SU-DHL-6 (cell line): ENCODE measurements around the gene CERS6.

Experiments used
- H2AFZ ChIP-seq: fragments of 200-600 bp; sonication (generic); 2 replicates; pipeline ENCODE4 v1.6.1; 2014; ENCODE audit warnings: low read depth, mild to moderate bottlenecking, moderate library complexity, mixed read lengths, antibody characterized with exemption, low read length; ENCODE audit not compliant: severe bottlenecking
- H3F3A ChIP-seq: fragments of 200-600 bp; shearing (Covaris generic); 2 replicates; pipeline ENCODE4 v1.6.0; 2016; ENCODE audit warnings: antibody characterized with exemption, mild to moderate bottlenecking; ENCODE audit not compliant: insufficient read depth
- H3K27ac ChIP-seq: fragments of 200-600 bp; sonication (generic); 2 replicates; pipeline ENCODE4 v1.5.1; 2016; ENCODE audit warnings: low read depth, mild to moderate bottlenecking, low read length, moderate library complexity, mixed read lengths
- H3K27me3 ChIP-seq: fragments of 200-600 bp; sonication (generic), shearing (Covaris generic); 2 replicates; pipeline ENCODE4 v1.6.0; 2014; ENCODE audit warnings: mild to moderate bottlenecking, low read length
- H3K36me3 ChIP-seq: fragments of 200-600 bp; sonication (generic); 2 replicates; pipeline ENCODE4 v1.6.1; 2014; ENCODE audit warnings: mild to moderate bottlenecking, low read length, mixed read lengths
- H3K4me2 ChIP-seq: fragments of 300-600, 200-600 bp; shearing (Covaris generic), sonication (generic); 2 replicates; pipeline ENCODE4 v1.6.0; 2014; ENCODE audit warnings: low read length, low read depth, mild to moderate bottlenecking; ENCODE audit not compliant: poor library complexity, severe bottlenecking
- H3K4me3 ChIP-seq: fragments of 200-600 bp; sonication (generic); 2 replicates; pipeline ENCODE4 v1.5.1; 2014; ENCODE audit warnings: antibody characterized with exemption, low read length, mild to moderate bottlenecking, mixed read lengths; ENCODE audit not compliant: insufficient read depth, poor library complexity, severe bottlenecking
- H3K79me2 ChIP-seq: fragments of 200-600 bp; sonication (generic); 2 replicates; pipeline ENCODE4 v1.6.1; 2014; ENCODE audit warnings: mild to moderate bottlenecking, low read length, moderate library complexity; ENCODE audit not compliant: insufficient read depth
- H3K9ac ChIP-seq: fragments of 200-600 bp; sonication (generic); 2 replicates; pipeline ENCODE4 v1.7.0; 2014; ENCODE audit warnings: mild to moderate bottlenecking, low read length
- H3K9me2 ChIP-seq: fragments of 200-600 bp; sonication (generic); replicated peaks from 2 replicates; pipeline ENCODE4 v1.6.1; 2014; ENCODE audit warnings: low read length; ENCODE audit not compliant: insufficient read depth
- H3K9me3 ChIP-seq: fragments of 200-600 bp; sonication (generic); 2 replicates; pipeline ENCODE4 v1.6.1; 2014; ENCODE audit warnings: low read length, mixed read lengths; ENCODE audit not compliant: insufficient read depth
- H4K20me1 ChIP-seq: fragments of 200-600 bp; sonication (generic); 2 replicates; pipeline ENCODE4 v1.6.1; 2014; ENCODE audit warnings: low read depth, mild to moderate bottlenecking, antibody characterized with exemption, low read length, moderate library complexity, mixed read lengths
- EZH2phosphoT487 ChIP-seq: fragments of 200-600 bp; sonication (generic), shearing (Covaris generic); conservative IDR thresholded peaks from 2 replicates; pipeline ENCODE4 v1.6.1; 2018; ENCODE audit warnings: mild to moderate bottlenecking, antibody characterized with exemption, low read length, moderate library complexity, mixed read lengths
- TF ChIP-seq, protein P1 (sequence below): fragments of 200-600 bp; sonication (generic); IDR thresholded peaks from one replicate; pipeline ENCODE4 v1.5.1; 2017; ENCODE audit warnings: antibody characterized with exemption, mild to moderate bottlenecking, low read length, moderate library complexity; ENCODE audit not compliant: insufficient read depth, poor library complexity, severe bottlenecking

Gene CERS6

DNA sequence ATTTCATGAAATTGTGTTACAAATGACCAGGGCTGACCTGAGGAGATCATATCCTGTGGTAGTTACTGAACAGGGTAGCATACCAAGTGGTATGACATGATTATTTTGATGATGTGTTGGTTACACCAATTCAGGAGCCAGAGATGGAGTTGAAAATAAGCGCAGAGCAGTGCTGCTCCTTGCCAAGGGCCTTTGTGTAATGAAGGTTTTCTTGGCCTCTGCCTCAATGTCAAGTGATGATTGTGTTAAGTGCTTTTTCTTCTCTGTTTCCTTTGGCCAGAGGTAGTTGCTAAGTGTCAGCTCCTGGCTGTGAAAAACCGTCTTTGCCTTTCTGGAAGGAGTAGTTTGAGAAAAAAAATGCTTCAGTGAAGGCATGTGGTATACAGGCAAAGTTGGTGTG lies 131.2 kb downstream of the CERS6 start:
- H3K4me2 ChIP-seq = no peak overlapping the region
- H3K36me3 ChIP-seq = no peaks in the 10 kb centered on the region
- no peak overlapping the region for H3K4me3 ChIP-seq
- H4K20me1 ChIP-seq = no peaks in the 10 kb centered on the region
- H3K9me3 ChIP-seq = no peaks in the 10 kb centered on the region
- TF ChIP-seq, protein P1, sequence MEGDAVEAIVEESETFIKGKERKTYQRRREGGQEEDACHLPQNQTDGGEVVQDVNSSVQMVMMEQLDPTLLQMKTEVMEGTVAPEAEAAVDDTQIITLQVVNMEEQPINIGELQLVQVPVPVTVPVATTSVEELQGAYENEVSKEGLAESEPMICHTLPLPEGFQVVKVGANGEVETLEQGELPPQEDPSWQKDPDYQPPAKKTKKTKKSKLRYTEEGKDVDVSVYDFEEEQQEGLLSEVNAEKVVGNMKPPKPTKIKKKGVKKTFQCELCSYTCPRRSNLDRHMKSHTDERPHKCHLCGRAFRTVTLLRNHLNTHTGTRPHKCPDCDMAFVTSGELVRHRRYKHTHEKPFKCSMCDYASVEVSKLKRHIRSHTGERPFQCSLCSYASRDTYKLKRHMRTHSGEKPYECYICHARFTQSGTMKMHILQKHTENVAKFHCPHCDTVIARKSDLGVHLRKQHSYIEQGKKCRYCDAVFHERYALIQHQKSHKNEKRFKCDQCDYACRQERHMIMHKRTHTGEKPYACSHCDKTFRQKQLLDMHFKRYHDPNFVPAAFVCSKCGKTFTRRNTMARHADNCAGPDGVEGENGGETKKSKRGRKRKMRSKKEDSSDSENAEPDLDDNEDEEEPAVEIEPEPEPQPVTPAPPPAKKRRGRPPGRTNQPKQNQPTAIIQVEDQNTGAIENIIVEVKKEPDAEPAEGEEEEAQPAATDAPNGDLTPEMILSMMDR = no peak
- no peak for TF ChIP-seq EZH2phosphoT487
- H3K9ac ChIP-seq = no peak overlapping the region
- no peaks in the 10 kb centered on the region for H3F3A ChIP-seq
- H2AFZ ChIP-seq = no peak overlapping the region
- no peaks in the 10 kb centered on the region for H3K79me2 ChIP-seq
- no peaks in the 10 kb centered on the region for H3K27me3 ChIP-seq
- no peak overlapping the region for H3K27ac ChIP-seq
- no peaks in the 10 kb centered on the region for H3K9me2 ChIP-seq

- Histone ChIP-seq H3K27me3 (no peaks in the 10 kb centered on the region), H4K20me1 (no peaks in the 10 kb centered on the region), H3K79me2 (no peaks in the 10 kb centered on the region), H3K9ac (no peak overlapping the region), H3K9me2 (no peaks in the 10 kb centered on the region), H3K9me3 (no peaks in the 10 kb centered on the region), H3F3A (no peaks in the 10 kb centered on the region), H2AFZ (no peak overlapping the region), H3K36me3 (no peaks in the 10 kb centered on the region), H3K4me2 (no peak overlapping the region), H3K27ac (no peak overlapping the region), H3K4me3 (no peak overlapping the region)
- TF ChIP-seq EZH2phosphoT487 = no peak
- TF ChIP-seq, protein P1 = no peak
Measured at GRCh38 chr2:168589236-168590211, 133.5 kb downstream of the CERS6 start.

DNA sequence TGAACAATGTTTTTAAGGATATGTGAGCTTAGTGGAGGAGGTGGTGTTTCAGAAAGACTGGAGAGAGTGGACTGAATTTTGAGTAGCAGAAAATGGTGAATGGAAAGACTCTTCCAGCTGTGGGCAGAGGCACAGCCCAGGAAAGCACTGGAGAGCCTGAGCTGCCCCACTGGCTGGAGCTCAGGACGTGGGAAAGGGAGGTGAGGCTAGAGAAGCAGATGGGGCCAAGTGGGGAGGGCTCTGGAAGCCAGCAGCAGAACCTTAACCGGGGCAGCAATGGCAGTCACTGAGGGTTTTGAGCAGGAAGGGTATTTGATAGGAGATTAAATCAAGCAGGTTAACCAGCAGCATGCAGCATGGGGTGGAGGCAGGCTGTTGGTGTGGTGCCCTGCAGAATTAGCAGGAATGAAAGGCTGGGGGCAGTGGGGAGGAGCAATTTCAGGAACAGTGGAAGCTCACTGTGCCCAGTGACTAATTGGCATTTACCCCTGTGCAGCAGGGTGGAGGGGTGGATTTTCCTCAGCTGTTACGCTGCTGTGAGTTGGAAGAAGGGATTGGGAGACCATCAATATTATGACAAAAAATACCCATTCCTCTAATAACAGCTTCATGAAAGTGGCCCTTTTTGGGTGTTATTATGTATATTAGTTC lies 136.2 kb downstream of the CERS6 start:
- H3K4me3 ChIP-seq = no peak overlapping the region
- H3F3A ChIP-seq = no peaks in the 10 kb centered on the region
- no peak for TF ChIP-seq EZH2phosphoT487
- TF ChIP-seq, protein P1 = no peak
- no peak overlapping the region for H3K9ac ChIP-seq
- no peaks in the 10 kb centered on the region for H3K36me3 ChIP-seq
- no peaks in the 10 kb centered on the region for H3K9me3 ChIP-seq
- no peak overlapping the region for H3K27ac ChIP-seq
- no peaks in the 10 kb centered on the region for H3K9me2 ChIP-seq
- no peaks in the 10 kb centered on the region for H4K20me1 ChIP-seq
- H3K27me3 ChIP-seq = no peaks in the 10 kb centered on the region
- no peak overlapping the region for H3K4me2 ChIP-seq
- H2AFZ ChIP-seq = no peak overlapping the region
- no peaks in the 10 kb centered on the region for H3K79me2 ChIP-seq
